Measurements from ENCODE around the gene VIPR1. TPM values are rescaled to one million over a fixed set of nuclear protein-coding genes. Genes with fewer than 3 reads are reported as not detected.

Gene VIPR1, protein sequence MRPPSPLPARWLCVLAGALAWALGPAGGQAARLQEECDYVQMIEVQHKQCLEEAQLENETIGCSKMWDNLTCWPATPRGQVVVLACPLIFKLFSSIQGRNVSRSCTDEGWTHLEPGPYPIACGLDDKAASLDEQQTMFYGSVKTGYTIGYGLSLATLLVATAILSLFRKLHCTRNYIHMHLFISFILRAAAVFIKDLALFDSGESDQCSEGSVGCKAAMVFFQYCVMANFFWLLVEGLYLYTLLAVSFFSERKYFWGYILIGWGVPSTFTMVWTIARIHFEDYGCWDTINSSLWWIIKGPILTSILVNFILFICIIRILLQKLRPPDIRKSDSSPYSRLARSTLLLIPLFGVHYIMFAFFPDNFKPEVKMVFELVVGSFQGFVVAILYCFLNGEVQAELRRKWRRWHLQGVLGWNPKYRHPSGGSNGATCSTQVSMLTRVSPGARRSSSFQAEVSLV
- total RNA-seq (2022; extraction: Qiagen RNA extraction; ENCODE audit: low read depth): 0.47 to 1.0 TPM (median 0.68 TPM) in 5 replicates

DNA sequence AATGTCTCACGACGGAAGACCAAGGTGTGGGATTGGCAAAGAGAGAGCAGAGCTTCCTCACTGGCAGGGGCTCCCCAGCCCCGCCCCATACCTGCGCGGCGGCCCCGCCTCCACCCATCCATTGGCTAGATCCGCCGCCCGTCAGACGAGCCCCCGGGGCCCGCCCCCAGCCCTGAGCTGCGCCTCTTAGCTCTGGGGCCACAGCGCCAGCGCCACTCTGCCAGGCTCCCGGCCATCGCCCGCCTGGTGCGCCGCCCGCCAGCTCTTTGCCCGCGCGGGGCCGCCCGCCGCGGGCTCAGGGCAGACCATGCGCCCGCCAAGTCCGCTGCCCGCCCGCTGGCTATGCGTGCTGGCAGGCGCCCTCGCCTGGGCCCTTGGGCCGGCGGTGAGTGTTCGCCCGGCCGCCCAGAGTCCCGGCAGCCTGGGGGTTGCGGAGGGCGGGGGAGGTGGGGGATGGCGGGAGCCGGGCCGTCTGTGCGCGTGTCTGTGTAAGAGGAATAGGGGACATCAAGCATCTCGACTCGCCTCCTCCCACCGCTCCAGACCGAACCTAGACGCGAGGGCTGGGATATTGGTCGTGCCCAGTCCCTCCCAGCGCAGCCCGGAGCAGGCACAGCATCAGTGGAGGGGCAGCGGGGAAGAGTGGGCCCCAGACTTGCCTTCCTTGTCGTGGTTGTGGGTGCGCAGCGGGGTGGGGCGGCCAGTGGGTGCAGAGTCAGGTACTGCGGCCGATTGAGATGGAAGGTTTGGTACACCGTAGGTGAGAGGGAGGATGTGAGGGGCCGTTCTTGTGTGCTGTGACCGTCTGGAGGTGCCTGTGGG, at the start of gene VIPR1:
Gene VIPR1 (plus strand): TSS at position 215 of the 822 bp plus-strand sequence. CDS start 93 bp downstream, at position 308.

DNA sequence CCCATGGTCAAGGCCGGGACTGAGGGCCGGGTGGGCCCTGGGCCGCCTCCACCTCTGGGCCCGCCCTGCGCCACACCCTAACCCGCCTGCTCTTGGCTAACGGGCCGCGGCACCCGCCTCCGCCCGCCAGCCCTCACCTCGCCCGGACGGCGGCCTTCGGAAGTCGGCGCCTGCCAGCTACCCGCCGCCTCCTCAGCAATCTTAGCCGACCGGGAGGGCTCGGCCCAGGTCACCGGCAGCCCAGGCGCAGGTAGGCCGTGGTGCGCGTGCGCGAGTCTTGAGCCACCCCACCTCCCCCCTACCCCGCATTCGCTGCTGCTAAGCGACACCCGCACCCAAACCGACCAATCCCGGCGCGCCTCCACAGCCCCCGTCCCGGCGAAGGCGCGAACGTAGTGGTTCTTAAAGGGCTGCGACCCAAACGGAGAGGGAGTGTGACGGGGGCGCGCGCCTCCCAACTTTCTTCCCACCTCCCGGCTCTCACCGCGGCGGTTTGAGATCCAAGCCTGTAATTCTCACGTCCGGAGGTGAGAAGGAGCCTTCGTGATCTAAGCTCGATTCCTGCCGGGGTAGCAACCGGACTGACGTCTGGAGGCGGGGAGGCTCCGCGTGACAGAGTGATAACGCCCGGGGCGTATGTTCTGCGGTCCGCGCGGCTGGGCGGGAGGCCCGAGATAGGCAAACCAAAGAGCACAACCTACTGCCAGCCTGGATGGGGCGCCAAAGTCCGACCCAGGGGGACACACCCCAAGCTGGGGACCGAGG, 79.4 kb downstream of the VIPR1 start, which contains the start of gene SEC22C:
Gene SEC22C (minus strand): TSS at position 259 of the 765 bp plus-strand sequence. CDS start 12,921 bp downstream, outside the sequence.

Other genes starting within 250 kb of the VIPR1 start
- gene CCK, start 236.5 kb upstream of the VIPR1 start, total RNA-seq (2022; extraction: Qiagen RNA extraction; ENCODE audit: low read depth): 0.48 to 1.9 TPM (median 1.5 TPM) in 5 replicates
- not detected in 5 replicates for gene LYZL4, start 92.0 kb upstream of the VIPR1 start, total RNA-seq (2022; extraction: Qiagen RNA extraction; ENCODE audit: low read depth)
- gene SEC22C, start 79.3 kb downstream of the VIPR1 start, total RNA-seq (2022; extraction: Qiagen RNA extraction; ENCODE audit: low read depth): 26.6 to 31.7 TPM (median 31.4 TPM) in 5 replicates
- 13.3 to 21.4 TPM (median 17.4 TPM) in 5 replicates for gene SS18L2, start 88.2 kb downstream of the VIPR1 start, total RNA-seq (2022; extraction: Qiagen RNA extraction; ENCODE audit: low read depth)
- gene NKTR, start 98.0 kb downstream of the VIPR1 start, total RNA-seq (2022; extraction: Qiagen RNA extraction; ENCODE audit: low read depth): 8.3 to 13.5 TPM (median 11.7 TPM) in 5 replicates
- gene ZBTB47, start 151.1 kb downstream of the VIPR1 start, total RNA-seq (2022; extraction: Qiagen RNA extraction; ENCODE audit: low read depth): 4.9 to 7.6 TPM (median 6.1 TPM) in 5 replicates
- gene KLHL40, start 182.9 kb downstream of the VIPR1 start, total RNA-seq (2022; extraction: Qiagen RNA extraction; ENCODE audit: low read depth): not detected in 5 replicates
- not detected in 5 replicates for gene HHATL, start 200.2 kb downstream of the VIPR1 start, total RNA-seq (2022; extraction: Qiagen RNA extraction; ENCODE audit: low read depth)